Activated T-helper 1 cell treated with anti-CD3 and anti-CD28 coated beads, Interleukin-12 subunit alpha, Interleukin-12 subunit beta, Interleukin-2, Interleukin-4 antibody, amounts not matched to agents 30 ng/mL and 10 ng/mL and 1 ng/mL, durations not matched to agents 14 hours and 24 hours and 36 hours (primary cell): Measurements from ENCODE around the gene ORM1. TPM values are rescaled to one million over a fixed set of nuclear protein-coding genes. Genes with fewer than 3 reads are reported as not detected.

Source experiments
- DNase-seq: peaks from one replicate; pipeline ENCODE4 v3.0.0; 2021; ENCODE audit warnings: low spot score
- H3K27ac Mint-ChIP-seq: one replicate; pipeline ENCODE4 v1.8.0; 2021; ENCODE audit warnings: mild to moderate bottlenecking, mixed read lengths
- H3K27me3 Mint-ChIP-seq: one replicate; pipeline ENCODE4 v1.8.0; 2022; ENCODE audit warnings: mild to moderate bottlenecking, moderate library complexity, mixed read lengths; ENCODE audit not compliant: insufficient read depth
- H3K36me3 Mint-ChIP-seq: one replicate; pipeline ENCODE4 v1.8.0; 2021; ENCODE audit warnings: low read depth, mixed read lengths
- H3K4me1 Mint-ChIP-seq: one replicate; pipeline ENCODE4 v1.8.0; 2021; ENCODE audit warnings: low read depth, mixed read lengths
- H3K4me3 Mint-ChIP-seq: one replicate; pipeline ENCODE4 v1.8.0; 2021; ENCODE audit warnings: mild to moderate bottlenecking, moderate library complexity, mixed read lengths
- H3K9me3 Mint-ChIP-seq: one replicate; pipeline ENCODE4 v1.8.0; 2021; ENCODE audit warnings: mixed read lengths
- intact Hi-C: fragments of 100-400 bp; cut with micrococcal nuclease; formaldehyde crosslinking; loops from one replicate; pipeline ENCODE4 v1.15.1; 2024
- total RNA-seq: library from RNA; stranded (reverse); gene quantifications from 2 replicates; pipeline ENCODE4 v1.2.3, GENCODE V29; 2022

The ORM1 gene
- total RNA-seq, 1 donor from 2014 or later: not detected

- Mint-ChIP-seq H3K4me1 (no peaks in the 10 kb centered on the region), H3K9me3 (no peaks in the 10 kb centered on the region), H3K36me3 (no peaks in the 10 kb centered on the region), H3K27ac (no peak overlapping the region), H3K4me3 (no peak overlapping the region), H3K27me3 (no peaks in the 10 kb centered on the region)
- intact Hi-C loops: no loop called here
- no peak for DNase-seq
Observed at GRCh38 chr9:114303977-114304376, 18.9 kb upstream of the ORM1 start.

- no peaks in the 10 kb centered on the region for H3K36me3 Mint-ChIP-seq
- no peak overlapping the region for H3K27ac Mint-ChIP-seq
- H3K4me3 Mint-ChIP-seq: no peak overlapping the region
- DNase-seq: no peak
- no peaks in the 10 kb centered on the region for H3K27me3 Mint-ChIP-seq
- H3K9me3 Mint-ChIP-seq: no peaks in the 10 kb centered on the region
- intact Hi-C loops: loop anchor here (1.0 kb wide), 2 partner anchors 196 to 222 kb away; no protein-coding TSS in a partner anchor
- no peaks in the 10 kb centered on the region for H3K4me1 Mint-ChIP-seq
Observed at GRCh38 chr9:114304416-114305188, 18.3 kb upstream of the ORM1 start.

GRCh38 chr9:114307899-114308267, 15.0 kb upstream of the ORM1 start:
- no peak for DNase-seq
- peaks cover 2% of the 10 kb centered on the region for H3K27me3 Mint-ChIP-seq
- no peak overlapping the region for H3K27ac Mint-ChIP-seq
- no peaks in the 10 kb centered on the region for H3K9me3 Mint-ChIP-seq
- intact Hi-C loops: no loop called here
- H3K4me3 Mint-ChIP-seq: no peak overlapping the region
- no peaks in the 10 kb centered on the region for H3K4me1 Mint-ChIP-seq
- no peaks in the 10 kb centered on the region for H3K36me3 Mint-ChIP-seq

- DNase-seq: no peak
- no peak overlapping the region for H3K4me3 Mint-ChIP-seq
- H3K36me3 Mint-ChIP-seq: no peaks in the 10 kb centered on the region
- no peaks in the 10 kb centered on the region for H3K4me1 Mint-ChIP-seq
- H3K9me3 Mint-ChIP-seq: no peaks in the 10 kb centered on the region
- intact Hi-C loops: no loop called here
- H3K27ac Mint-ChIP-seq: no peak overlapping the region
- peaks cover 2% of the 10 kb centered on the region for H3K27me3 Mint-ChIP-seq
Observed at GRCh38 chr9:114308361-114308950, 14.4 kb upstream of the ORM1 start.

GRCh38 chr9:114309096-114309495, 13.8 kb upstream of the ORM1 start:
- DNase-seq: no peak
- no peaks in the 10 kb centered on the region for H3K36me3 Mint-ChIP-seq

GRCh38 chr9:114310471-114311450, 12.1 kb upstream of the ORM1 start:
- no peak overlapping the region for H3K27ac Mint-ChIP-seq
- no peaks in the 10 kb centered on the region for H3K4me1 Mint-ChIP-seq
- H3K9me3 Mint-ChIP-seq: no peaks in the 10 kb centered on the region
- H3K4me3 Mint-ChIP-seq: no peak overlapping the region
- DNase-seq: no peak
- no peaks in the 10 kb centered on the region for H3K36me3 Mint-ChIP-seq
- peaks cover 2% of the 10 kb centered on the region for H3K27me3 Mint-ChIP-seq
- intact Hi-C loops: no loop called here

More at GRCh38 chr9:114309096-114309495, 13.8 kb upstream of the ORM1 start:
- Mint-ChIP-seq H3K27me3 (peaks cover 2% of the 10 kb centered on the region), H3K27ac (no peak overlapping the region), H3K9me3 (no peaks in the 10 kb centered on the region), H3K4me3 (no peak overlapping the region), H3K4me1 (no peaks in the 10 kb centered on the region)
- intact Hi-C loops: no loop called here

- DNase-seq: no peak
- Mint-ChIP-seq H3K36me3 (no peaks in the 10 kb centered on the region), H3K4me3 (no peak overlapping the region), H3K4me1 (no peaks in the 10 kb centered on the region), H3K27ac (no peak overlapping the region), H3K9me3 (no peaks in the 10 kb centered on the region), H3K27me3 (peaks cover 2% of the 10 kb centered on the region)
- intact Hi-C loops: no loop called here
Observed at GRCh38 chr9:114311571-114312512, 11.1 kb upstream of the ORM1 start.

GRCh38 chr9:114312513-114312875, 10.4 kb upstream of the ORM1 start:
- Mint-ChIP-seq H3K9me3 (no peaks in the 10 kb centered on the region), H3K36me3 (no peaks in the 10 kb centered on the region), H3K4me3 (no peak overlapping the region), H3K27ac (no peak overlapping the region), H3K27me3 (peaks cover 2% of the 10 kb centered on the region), H3K4me1 (no peaks in the 10 kb centered on the region)
- intact Hi-C loops: no loop called here
- DNase-seq: no peak

- intact Hi-C loops: no loop called here
- H3K27ac Mint-ChIP-seq: no peak overlapping the region
- H3K36me3 Mint-ChIP-seq: no peaks in the 10 kb centered on the region
- no peak for DNase-seq
- peaks cover 2% of the 10 kb centered on the region for H3K27me3 Mint-ChIP-seq
- H3K4me3 Mint-ChIP-seq: no peak overlapping the region
- H3K4me1 Mint-ChIP-seq: peaks cover 5% of the 10 kb centered on the region
- H3K9me3 Mint-ChIP-seq: no peaks in the 10 kb centered on the region
Observed at GRCh38 chr9:114313186-114313585, 9.7 kb upstream of the ORM1 start.

GRCh38 chr9:114314256-114314867, 8.5 kb upstream of the ORM1 start:
- H3K4me3 Mint-ChIP-seq: no peak overlapping the region
- intact Hi-C loops: no loop called here
- DNase-seq: no peak
- H3K9me3 Mint-ChIP-seq: no peaks in the 10 kb centered on the region
- H3K4me1 Mint-ChIP-seq: peaks cover 5% of the 10 kb centered on the region
- H3K27me3 Mint-ChIP-seq: peaks cover 2% of the 10 kb centered on the region
- no peaks in the 10 kb centered on the region for H3K36me3 Mint-ChIP-seq
- no peak overlapping the region for H3K27ac Mint-ChIP-seq

GRCh38 chr9:114314881-114315722, 7.8 kb upstream of the ORM1 start:
- Mint-ChIP-seq H3K9me3 (no peaks in the 10 kb centered on the region), H3K4me1 (peaks cover 5% of the 10 kb centered on the region), H3K36me3 (no peaks in the 10 kb centered on the region), H3K4me3 (no peak overlapping the region), H3K27me3 (peaks cover 2% of the 10 kb centered on the region), H3K27ac (no peak overlapping the region)
- intact Hi-C loops: no loop called here
- no peak for DNase-seq
